GM23338 (cell line): Measurements from ENCODE around the gene NPC1. TPM values are rescaled to one million over a fixed set of nuclear protein-coding genes. Genes with fewer than 3 reads are reported as not detected.
A peak's percentile ranks its signal among the peaks of the same experiment; 100 is the strongest.

Experiments
- ATAC-seq: fragments of 200-7000 bp; cut with Tn5 transposase; 3 replicates; pipeline ENCODE4 v1.9.1; 2020
- DNase-seq: peaks from one replicate; pipeline ENCODE4 v3.0.0-alpha.2; 2015; ENCODE audit warnings: low spot score
- H2AFZ ChIP-seq: fragments of 200-600 bp; sonication (generic); 2 replicates; pipeline ENCODE4 v1.8.0; 2016; ENCODE audit warnings: antibody characterized with exemption, mild to moderate bottlenecking, moderate library complexity
- H3F3A ChIP-seq: fragments of 200-600 bp; sonication (generic); replicated peaks from 2 replicates; pipeline ENCODE4 v1.8.0; 2017; ENCODE audit warnings: antibody characterized with exemption, mixed run types, low read depth
- H3K27ac ChIP-seq: fragments of 200-600 bp; sonication (generic); 2 replicates; pipeline ENCODE4 v1.6.1; 2016; ENCODE audit warnings: low read depth
- H3K27me3 ChIP-seq: fragments of 200-600 bp; sonication (generic); 2 replicates; pipeline ENCODE4 v1.8.0; 2016; ENCODE audit warnings: mild to moderate bottlenecking, mixed run types, moderate library complexity; ENCODE audit not compliant: insufficient read depth
- H3K36me3 ChIP-seq: fragments of 200-600 bp; sonication (generic); 2 replicates; pipeline ENCODE4 v1.8.0; 2016; ENCODE audit warnings: mild to moderate bottlenecking; ENCODE audit not compliant: insufficient read depth
- H3K4me1 ChIP-seq: fragments of 200-600 bp; sonication (generic); 2 replicates; pipeline ENCODE4 v1.8.0; 2016; ENCODE audit warnings: mild to moderate bottlenecking, moderate library complexity; ENCODE audit not compliant: insufficient read depth
- H3K4me2 ChIP-seq: fragments of 200-600 bp; sonication (generic); 2 replicates; pipeline ENCODE4 v1.7.1; 2017; ENCODE audit warnings: mixed run types
- H3K4me3 ChIP-seq: fragments of 200-600 bp; sonication (generic); 2 replicates; pipeline ENCODE4 v1.6.1; 2016; ENCODE audit warnings: mixed run types
- H3K79me2 ChIP-seq: fragments of 200-600 bp; sonication (generic); replicated peaks from 2 replicates; pipeline ENCODE4 v1.8.0; 2017; ENCODE audit warnings: mild to moderate bottlenecking; ENCODE audit not compliant: insufficient read depth
- H3K9me2 ChIP-seq: fragments of 200-600 bp; sonication (generic); 2 replicates; pipeline ENCODE4 v1.8.0; 2017; ENCODE audit not compliant: insufficient read depth
- H4K20me1 ChIP-seq: fragments of 200-600 bp; sonication (generic); replicated peaks from 2 replicates; pipeline ENCODE4 v1.8.0; 2017; ENCODE audit warnings: mild to moderate bottlenecking; ENCODE audit not compliant: insufficient read depth
- H3K27ac Mint-ChIP-seq: 2 replicates; pipeline ENCODE4 v1.8.0; 2020; ENCODE audit warnings: inconsistent platforms, mild to moderate bottlenecking, moderate library complexity, mixed read lengths
- H3K27me3 Mint-ChIP-seq: 3 replicates; pipeline ENCODE4 v1.8.0; 2022; ENCODE audit warnings: low read depth, mild to moderate bottlenecking, moderate library complexity, mixed read lengths, inconsistent platforms; ENCODE audit not compliant: insufficient read depth, poor library complexity
- H3K36me3 Mint-ChIP-seq: 3 replicates; pipeline ENCODE4 v1.8.0; 2021; ENCODE audit warnings: low read depth, mild to moderate bottlenecking, inconsistent platforms, moderate library complexity, mixed read lengths
- H3K4me1 Mint-ChIP-seq: 3 replicates; pipeline ENCODE4 v1.8.0; 2020; ENCODE audit warnings: mild to moderate bottlenecking, inconsistent platforms, mixed read lengths
- H3K4me3 Mint-ChIP-seq: 3 replicates; pipeline ENCODE4 v1.8.0; 2021; ENCODE audit warnings: moderate library complexity, mild to moderate bottlenecking, inconsistent platforms, mixed read lengths
- H3K9me3 Mint-ChIP-seq: 3 replicates; pipeline ENCODE4 v1.8.0; 2020; ENCODE audit warnings: moderate library complexity, mild to moderate bottlenecking, inconsistent platforms, mixed read lengths
- CREB1 ChIP-seq: fragments of 250-450 bp; sonication (Bioruptor Pico); IDR thresholded peaks from 2 replicates; pipeline ENCODE4 v1.5.0; 2020; ENCODE audit warnings: low read depth, mild to moderate bottlenecking, moderate library complexity
- CTCF ChIP-seq, 2 experiments: fragments of 200-600 bp in 1 of 2; sonication (generic) in 1 of 2; conservative IDR thresholded peaks; 2 replicates each; pipeline versions ENCODE4 v1.5.1 to v1.6.1; 2016 to 2017; ENCODE audit warnings: antibody characterized with exemption in 2 of 2, low read depth in 2 of 2, mild to moderate bottlenecking in 2 of 2, moderate library complexity in 1 of 2
- ETS1 ChIP-seq: IDR thresholded peaks from 2 replicates; pipeline ENCODE4 v1.6.1; 2016; ENCODE audit warnings: antibody characterized with exemption
- EZH2 ChIP-seq: fragments of 200-600 bp; sonication (generic); IDR thresholded peaks from one replicate; pipeline ENCODE4 v1.8.0; 2017; ENCODE audit warnings: antibody characterized with exemption, mild to moderate bottlenecking, low read depth; ENCODE audit not compliant: unreplicated experiment
- JUNB ChIP-seq: IDR thresholded peaks from one replicate; pipeline ENCODE4 v1.6.1; 2016; ENCODE audit warnings: antibody characterized with exemption; ENCODE audit not compliant: unreplicated experiment
- POLR2AphosphoS5 ChIP-seq: IDR thresholded peaks from 2 replicates; pipeline ENCODE4 v1.6.1; 2016; ENCODE audit warnings: antibody characterized with exemption, low read depth
- REST ChIP-seq: IDR thresholded peaks from one replicate; pipeline ENCODE4 v1.6.1; 2018; ENCODE audit warnings: antibody characterized with exemption; ENCODE audit not compliant: unreplicated experiment
- STAT1 ChIP-seq: IDR thresholded peaks from one replicate; pipeline ENCODE4 v1.6.1; 2016; ENCODE audit warnings: antibody characterized with exemption; ENCODE audit not compliant: unreplicated experiment
- ZNF114 ChIP-seq: fragments of 250-450 bp; sonication (Bioruptor Pico); IDR thresholded peaks from 2 replicates; pipeline ENCODE4 v1.5.0; 2020; ENCODE audit warnings: mild to moderate bottlenecking, moderate library complexity
- ZNF331 ChIP-seq: fragments of 250-450 bp; sonication (Bioruptor Pico); IDR thresholded peaks from 2 replicates; pipeline ENCODE4 v1.5.0; 2020; ENCODE audit warnings: low read depth, mild to moderate bottlenecking, moderate library complexity
- long read RNA-seq: library from polyadenylated mRNA; unstranded; transcript quantifications from one replicate; pipeline ENCODE4 v2.0.0, GENCODE V29; 2020; ENCODE audit not compliant: unreplicated experiment
- polyA plus RNA-seq: library from polyadenylated mRNA; unstranded; fragments of >200 nt; fragmentation: Nextera tagmentation; extraction: Ambion mirVana; gene quantifications from 2 replicates; pipeline ENCODE4 v1.2.1, GENCODE V29; 2016
- total RNA-seq: library from RNA; depleted of rRNA; stranded (reverse); fragments of >200 nt; shearing (Covaris generic); gene quantifications from 2 replicates; pipeline ENCODE4 v1.2.3, GENCODE V29; 2014; rRNA removed
- TF ChIP-seq, protein P1 (sequence below): fragments of 250-450 bp; sonication (Bioruptor Pico); IDR thresholded peaks from 2 replicates; pipeline ENCODE4 v1.5.0; 2020; ENCODE audit warnings: mild to moderate bottlenecking, moderate library complexity

NPC1 gene
- 41.7 and 45.1 TPM in 2 replicates for total RNA-seq
- 18.3 and 18.4 TPM in 2 replicates for polyA plus RNA-seq
- long read RNA-seq, partial matches to known transcripts: 0 of 1 reads
- long read RNA-seq, other reads (novel, unspliced or antisense): 1 of 1 reads

GRCh38 chr18:23586249-23587196 is at the start of gene NPC1:
TSS of gene NPC1 (minus strand) at chr18:23586506. CDS start at chr18:23586343, 163 bp downstream.
- peaks cover 15% of the 10 kb centered on the region for H3K4me1 Mint-ChIP-seq
- peak; percentile 94 for ATAC-seq
- H3K36me3 ChIP-seq: no peaks in the 10 kb centered on the region
- peak within 1 kb of the TSS; percentile 100 for H3K27ac ChIP-seq
- H3K27ac Mint-ChIP-seq: peak within 1 kb of the TSS; percentile 98
- peak within 1 kb of the TSS; percentile 98 for H2AFZ ChIP-seq
- TF ChIP-seq EZH2: no peak
- no peak for TF ChIP-seq ZNF114 (CRISPR knock-in tag)
- peak; percentile 71 for TF ChIP-seq CREB1 (CRISPR knock-in tag)
- peak; percentile 54 to 72 for TF ChIP-seq CTCF (conservative IDR thresholded peaks at IDR 0.05; ENCODE audit: low read depth in 2 of 2)
- TF ChIP-seq ETS1: no peak
- no peak for TF ChIP-seq STAT1
- TF ChIP-seq, protein P1, sequence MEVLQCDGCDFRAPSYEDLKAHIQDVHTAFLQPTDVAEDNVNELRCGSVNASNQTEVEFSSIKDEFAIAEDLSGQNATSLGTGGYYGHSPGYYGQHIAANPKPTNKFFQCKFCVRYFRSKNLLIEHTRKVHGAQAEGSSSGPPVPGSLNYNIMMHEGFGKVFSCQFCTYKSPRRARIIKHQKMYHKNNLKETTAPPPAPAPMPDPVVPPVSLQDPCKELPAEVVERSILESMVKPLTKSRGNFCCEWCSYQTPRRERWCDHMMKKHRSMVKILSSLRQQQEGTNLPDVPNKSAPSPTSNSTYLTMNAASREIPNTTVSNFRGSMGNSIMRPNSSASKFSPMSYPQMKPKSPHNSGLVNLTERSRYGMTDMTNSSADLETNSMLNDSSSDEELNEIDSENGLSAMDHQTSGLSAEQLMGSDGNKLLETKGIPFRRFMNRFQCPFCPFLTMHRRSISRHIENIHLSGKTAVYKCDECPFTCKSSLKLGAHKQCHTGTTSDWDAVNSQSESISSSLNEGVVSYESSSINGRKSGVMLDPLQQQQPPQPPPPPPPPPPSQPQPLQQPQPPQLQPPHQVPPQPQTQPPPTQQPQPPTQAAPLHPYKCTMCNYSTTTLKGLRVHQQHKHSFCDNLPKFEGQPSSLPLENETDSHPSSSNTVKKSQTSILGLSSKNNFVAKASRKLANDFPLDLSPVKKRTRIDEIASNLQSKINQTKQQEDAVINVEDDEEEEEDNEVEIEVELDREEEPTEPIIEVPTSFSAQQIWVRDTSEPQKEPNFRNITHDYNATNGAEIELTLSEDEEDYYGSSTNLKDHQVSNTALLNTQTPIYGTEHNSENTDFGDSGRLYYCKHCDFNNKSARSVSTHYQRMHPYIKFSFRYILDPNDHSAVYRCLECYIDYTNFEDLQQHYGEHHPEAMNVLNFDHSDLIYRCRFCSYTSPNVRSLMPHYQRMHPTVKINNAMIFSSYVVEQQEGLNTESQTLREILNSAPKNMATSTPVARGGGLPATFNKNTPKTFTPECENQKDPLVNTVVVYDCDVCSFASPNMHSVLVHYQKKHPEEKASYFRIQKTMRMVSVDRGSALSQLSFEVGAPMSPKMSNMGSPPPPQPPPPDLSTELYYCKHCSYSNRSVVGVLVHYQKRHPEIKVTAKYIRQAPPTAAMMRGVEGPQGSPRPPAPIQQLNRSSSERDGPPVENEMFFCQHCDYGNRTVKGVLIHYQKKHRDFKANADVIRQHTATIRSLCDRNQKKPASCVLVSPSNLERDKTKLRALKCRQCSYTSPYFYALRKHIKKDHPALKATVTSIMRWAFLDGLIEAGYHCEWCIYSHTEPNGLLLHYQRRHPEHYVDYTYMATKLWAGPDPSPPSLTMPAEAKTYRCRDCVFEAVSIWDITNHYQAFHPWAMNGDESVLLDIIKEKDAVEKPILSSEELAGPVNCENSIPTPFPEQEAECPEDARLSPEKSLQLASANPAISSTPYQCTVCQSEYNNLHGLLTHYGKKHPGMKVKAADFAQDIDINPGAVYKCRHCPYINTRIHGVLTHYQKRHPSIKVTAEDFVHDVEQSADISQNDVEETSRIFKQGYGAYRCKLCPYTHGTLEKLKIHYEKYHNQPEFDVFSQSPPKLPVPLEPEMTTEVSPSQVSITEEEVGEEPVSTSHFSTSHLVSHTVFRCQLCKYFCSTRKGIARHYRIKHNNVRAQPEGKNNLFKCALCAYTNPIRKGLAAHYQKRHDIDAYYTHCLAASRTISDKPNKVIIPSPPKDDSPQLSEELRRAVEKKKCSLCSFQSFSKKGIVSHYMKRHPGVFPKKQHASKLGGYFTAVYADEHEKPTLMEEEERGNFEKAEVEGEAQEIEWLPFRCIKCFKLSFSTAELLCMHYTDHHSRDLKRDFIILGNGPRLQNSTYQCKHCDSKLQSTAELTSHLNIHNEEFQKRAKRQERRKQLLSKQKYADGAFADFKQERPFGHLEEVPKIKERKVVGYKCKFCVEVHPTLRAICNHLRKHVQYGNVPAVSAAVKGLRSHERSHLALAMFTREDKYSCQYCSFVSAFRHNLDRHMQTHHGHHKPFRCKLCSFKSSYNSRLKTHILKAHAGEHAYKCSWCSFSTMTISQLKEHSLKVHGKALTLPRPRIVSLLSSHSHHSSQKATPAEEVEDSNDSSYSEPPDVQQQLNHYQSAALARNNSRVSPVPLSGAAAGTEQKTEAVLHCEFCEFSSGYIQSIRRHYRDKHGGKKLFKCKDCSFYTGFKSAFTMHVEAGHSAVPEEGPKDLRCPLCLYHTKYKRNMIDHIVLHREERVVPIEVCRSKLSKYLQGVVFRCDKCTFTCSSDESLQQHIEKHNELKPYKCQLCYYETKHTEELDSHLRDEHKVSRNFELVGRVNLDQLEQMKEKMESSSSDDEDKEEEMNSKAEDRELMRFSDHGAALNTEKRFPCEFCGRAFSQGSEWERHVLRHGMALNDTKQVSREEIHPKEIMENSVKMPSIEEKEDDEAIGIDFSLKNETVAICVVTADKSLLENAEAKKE (CRISPR knock-in tag): no peak
- TF ChIP-seq JUNB: no peak
- TF ChIP-seq REST: no peak
- TF ChIP-seq POLR2AphosphoS5: peak; percentile 77
- no peak for TF ChIP-seq ZNF331 (CRISPR knock-in tag)
- peak within 1 kb of the TSS; percentile 95 for H3K4me3 Mint-ChIP-seq
- H4K20me1 ChIP-seq: peaks cover 11% of the 10 kb centered on the region
- H3K36me3 Mint-ChIP-seq: no peaks in the 10 kb centered on the region
- H3K79me2 ChIP-seq: peaks cover 45% of the 10 kb centered on the region
- H3K27me3 ChIP-seq: no peaks in the 10 kb centered on the region; the same call in 1 of the 2 replicates
- peaks cover 9% of the 10 kb centered on the region for H3K27me3 Mint-ChIP-seq
- peak within 1 kb of the TSS; percentile 97 for H3K4me3 ChIP-seq
- no peaks in the 10 kb centered on the region; the same call in 2 of the 3 replicates for H3K9me3 Mint-ChIP-seq
- peak; percentile 95 for DNase-seq
- H3K4me2 ChIP-seq: peak within 1 kb of the TSS; percentile 99
- 0 out of 2 replicates have a peak, but pooled peaks cover 4% of the 10 kb centered on the region for H3K9me2 ChIP-seq
- peaks cover 31% of the 10 kb centered on the region; the same call in 1 of the 2 replicates for H3K4me1 ChIP-seq
- peaks cover 7% of the 10 kb centered on the region; the same call in 1 of the 2 replicates for H3F3A ChIP-seq
